Mesenchymal stem cell (in vitro differentiated cells and primary cell): ENCODE measurements around the gene TAT.
"Not testable (repeated sequence)": the region's sequence is repeated elsewhere in the genome, so short reads cannot be mapped to it uniquely, and the experiment has no call there.

Experiments used
- DNase-seq: peaks from one replicate; pipeline ENCODE4 v3.0.0-alpha.2; 2013
- H2AFZ ChIP-seq: one replicate; pipeline ENCODE4 v1.6.1; 2013; ENCODE audit warnings: low read depth, mild to moderate bottlenecking, control low read depth, inconsistent platforms, low read length, moderate library complexity
- H2AK5ac ChIP-seq: 2 replicates; pipeline ENCODE4 v1.6.1; 2013; ENCODE audit warnings: low read length, moderate library complexity, mild to moderate bottlenecking, inconsistent platforms; ENCODE audit not compliant: severe bottlenecking
- H2BK120ac ChIP-seq: one replicate; pipeline ENCODE4 v1.6.1; 2013; ENCODE audit warnings: low read depth, mild to moderate bottlenecking, inconsistent platforms, low read length, moderate library complexity
- H2BK12ac ChIP-seq, 2 experiments: one replicate each; pipeline ENCODE4 v1.6.1; 2013; ENCODE audit warnings: inconsistent platforms in 2 of 2, low read length in 2 of 2, mild to moderate bottlenecking in 2 of 2, moderate library complexity in 2 of 2, control low read depth in 1 of 2
- H2BK15ac ChIP-seq: one replicate; pipeline ENCODE4 v1.6.1; 2013; ENCODE audit warnings: mild to moderate bottlenecking, low read depth, inconsistent platforms; ENCODE audit not compliant: poor library complexity, severe bottlenecking
- H2BK5ac ChIP-seq: 2 replicates; pipeline ENCODE4 v1.6.1; 2013; ENCODE audit warnings: low read depth, mild to moderate bottlenecking, low read length, control low read depth, inconsistent platforms; ENCODE audit not compliant: poor library complexity, severe bottlenecking
- H3K14ac ChIP-seq, 2 experiments: one replicate each; pipeline ENCODE4 v1.6.1; 2013; ENCODE audit warnings: inconsistent platforms in 2 of 2, low read length in 2 of 2, control low read depth in 1 of 2, mild to moderate bottlenecking in 1 of 2, moderate library complexity in 1 of 2
- H3K18ac ChIP-seq, 2 experiments: one replicate each; pipeline ENCODE4 v1.6.1; 2013; ENCODE audit warnings: inconsistent platforms in 2 of 2, low read length in 2 of 2, control low read depth in 1 of 2, low read depth in 1 of 2, mild to moderate bottlenecking in 1 of 2
- H3K23ac ChIP-seq, 2 experiments: one replicate each; pipeline ENCODE4 v1.6.1; 2013; ENCODE audit warnings: inconsistent platforms in 2 of 2, low read length in 2 of 2, mild to moderate bottlenecking in 2 of 2, moderate library complexity in 2 of 2, control low read depth in 1 of 2
- H3K27ac ChIP-seq: 2 replicates; pipeline ENCODE4 v1.5.1; 2013; ENCODE audit warnings: mild to moderate bottlenecking, moderate library complexity, low read length, control low read depth, inconsistent platforms; ENCODE audit not compliant: poor library complexity, severe bottlenecking
- H3K27me3 ChIP-seq, 2 experiments: 2 replicates each; pipeline versions ENCODE4 v1.6.1 to v1.7.0; 2013; ENCODE audit warnings: low read length in 2 of 2, mild to moderate bottlenecking in 2 of 2, moderate library complexity in 2 of 2, control low read depth in 1 of 2, inconsistent platforms in 1 of 2; ENCODE audit not compliant: control insufficient read depth in 1 of 2, insufficient read depth in 1 of 2
- H3K36me3 ChIP-seq, 2 experiments: 2 replicates each; pipeline versions ENCODE4 v1.6.1 to v1.7.0; 2013; ENCODE audit warnings: low read length in 2 of 2, control low read depth in 1 of 2, inconsistent platforms in 1 of 2, low read depth in 1 of 2, mild to moderate bottlenecking in 1 of 2; ENCODE audit not compliant: insufficient read depth in 2 of 2, control insufficient read depth in 1 of 2
- H3K4ac ChIP-seq, 2 experiments: one replicate each; pipeline ENCODE4 v1.6.1; 2013; ENCODE audit warnings: inconsistent platforms in 2 of 2, low read length in 2 of 2, mild to moderate bottlenecking in 2 of 2, moderate library complexity in 2 of 2, control low read depth in 1 of 2, low read depth in 1 of 2
- H3K4me1 ChIP-seq: 2 replicates; pipeline ENCODE4 v1.6.1; 2013; ENCODE audit warnings: low read depth, low read length, control low read depth; ENCODE audit not compliant: control insufficient read depth, insufficient read depth
- H3K4me2 ChIP-seq: 2 replicates; pipeline ENCODE4 v1.6.1; 2013; ENCODE audit warnings: low read length, mild to moderate bottlenecking, inconsistent platforms; ENCODE audit not compliant: poor library complexity, severe bottlenecking
- H3K4me3 ChIP-seq, 2 experiments: 2 replicates each; pipeline versions ENCODE4 v1.5.1 to v1.7.0; 2013; ENCODE audit warnings: low read length in 2 of 2, mild to moderate bottlenecking in 2 of 2, control low read depth in 1 of 2, low read depth in 1 of 2; ENCODE audit not compliant: insufficient read depth in 1 of 2
- H3K79me1 ChIP-seq: replicated peaks from 2 replicates; pipeline ENCODE4 v1.6.1; 2013; ENCODE audit warnings: mild to moderate bottlenecking, control low read depth, low read length, inconsistent platforms; ENCODE audit not compliant: poor library complexity, severe bottlenecking
- H3K9ac ChIP-seq: 2 replicates; pipeline ENCODE4 v1.7.0; 2013; ENCODE audit warnings: mild to moderate bottlenecking, low read length, moderate library complexity
- H3K9me3 ChIP-seq: 2 replicates; pipeline ENCODE4 v1.7.0; 2013; ENCODE audit warnings: mild to moderate bottlenecking, low read length; ENCODE audit not compliant: control insufficient read depth
- H4K8ac ChIP-seq: one replicate; pipeline ENCODE4 v1.6.1; 2013; ENCODE audit warnings: inconsistent platforms, mild to moderate bottlenecking, low read length, moderate library complexity
- H4K91ac ChIP-seq: one replicate; pipeline ENCODE4 v1.6.1; 2013; ENCODE audit warnings: mild to moderate bottlenecking, low read length, inconsistent platforms
- WGBS: methylation state at CpG from one replicate; pipeline ENCODE4 v1.1.7; 2013; ENCODE audit warnings: mixed read lengths; 5-methylcytosine and 5-hydroxymethylcytosine counted together

The TAT gene

GRCh38 chr16:71584543-71585317 is 7.8 kb upstream of the TAT start:
- Histone ChIP-seq H2BK120ac (no peak overlapping the region), H3K23ac (no peak overlapping the region), H3K14ac (no peak overlapping the region), H2BK15ac (no peak overlapping the region), H2AK5ac (no peak overlapping the region), H3K79me1 (no peaks in the 10 kb centered on the region), H3K4me3 (no peak overlapping the region), H3K18ac (no peak overlapping the region), H3K36me3 (no peaks in the 10 kb centered on the region), H3K9ac (no peak overlapping the region), H3K27me3 (peaks cover 7 to 23% of the 10 kb centered on the region in 2 experiments), H3K4me2 (no peak overlapping the region), H2AFZ (no peak overlapping the region), H4K91ac (no peak overlapping the region), H3K27ac (no peak overlapping the region), H2BK5ac (no peak overlapping the region), H4K8ac (no peak overlapping the region), H3K9me3 (peaks cover 6% of the 10 kb centered on the region), H3K4me1 (no peaks in the 10 kb centered on the region), H3K4ac (no peak overlapping the region), H2BK12ac (no peak overlapping the region)
- WGBS: 90% methylated on average over 3 of the region's 3 CpGs
- no peak for DNase-seq

- peaks cover 12 to 20% of the 10 kb centered on the region in 2 experiments for H3K27me3 ChIP-seq
- not testable (repeated sequence) for H3K4me1 ChIP-seq
Measured at GRCh38 chr16:71582553-71582848, 5.6 kb upstream of the TAT start.

GRCh38 chr16:71574702-71575101 is 2.2 kb downstream of the TAT start:
- no peak overlapping the region for H3K4ac ChIP-seq
- no peaks in the 10 kb centered on the region for H3K9me3 ChIP-seq
- H2BK12ac ChIP-seq: no peak overlapping the region
- no peak overlapping the region for H3K23ac ChIP-seq
- H3K4me3 ChIP-seq: no peak overlapping the region
- no peak overlapping the region for H2AFZ ChIP-seq
- H4K8ac ChIP-seq: no peak overlapping the region
- H3K14ac ChIP-seq: no peak overlapping the region
- H3K27ac ChIP-seq: no peak overlapping the region
- no peak overlapping the region for H4K91ac ChIP-seq
- H3K18ac ChIP-seq: no peak overlapping the region
- no peak overlapping the region for H3K4me2 ChIP-seq
- H3K36me3 ChIP-seq: no peaks in the 10 kb centered on the region
- H3K4me1 ChIP-seq: no peaks in the 10 kb centered on the region
- H3K27me3 ChIP-seq: peaks cover 18 to 22% of the 10 kb centered on the region in 2 experiments
- no peak overlapping the region for H3K9ac ChIP-seq
- H2BK15ac ChIP-seq: no peak overlapping the region
- H2AK5ac ChIP-seq: no peak overlapping the region
- no peak overlapping the region for H2BK5ac ChIP-seq
- DNase-seq: no peak
- no peak overlapping the region for H2BK120ac ChIP-seq
- no peaks in the 10 kb centered on the region for H3K79me1 ChIP-seq

More at GRCh38 chr16:71582553-71582848, 5.6 kb upstream of the TAT start:
- H4K91ac ChIP-seq, H3K9me3 ChIP-seq, H2AK5ac ChIP-seq, H3K9ac ChIP-seq, H3K18ac ChIP-seq, H3K4me2 ChIP-seq, H2BK15ac ChIP-seq, H2BK5ac ChIP-seq, H2BK12ac ChIP-seq, H2BK120ac ChIP-seq, H3K36me3 ChIP-seq, DNase-seq, H3K23ac ChIP-seq, H4K8ac ChIP-seq, H3K27ac ChIP-seq, H3K4me3 ChIP-seq, H2AFZ ChIP-seq, H3K14ac ChIP-seq, H3K79me1 ChIP-seq, H3K4ac ChIP-seq: not testable (repeated sequence)
- 74% methylated on average over 3 of the region's 5 CpGs for WGBS

- no peak overlapping the region for H3K23ac ChIP-seq
- no peaks in the 10 kb centered on the region for H3K36me3 ChIP-seq
- H3K9ac ChIP-seq: no peak overlapping the region
- H3K4ac ChIP-seq: no peak overlapping the region
- H2AFZ ChIP-seq: no peak overlapping the region
- no peak overlapping the region for H3K4me3 ChIP-seq
- H4K91ac ChIP-seq: no peak overlapping the region
- peaks cover 18 to 22% of the 10 kb centered on the region in 2 experiments for H3K27me3 ChIP-seq
- no peaks in the 10 kb centered on the region for H3K79me1 ChIP-seq
- DNase-seq: no peak
- WGBS: 86% methylated on average over 5 of the region's 5 CpGs
- no peak overlapping the region for H2BK5ac ChIP-seq
- no peak overlapping the region for H4K8ac ChIP-seq
- H2BK15ac ChIP-seq: no peak overlapping the region
- no peak overlapping the region for H3K27ac ChIP-seq
- no peak overlapping the region for H2AK5ac ChIP-seq
- H3K4me1 ChIP-seq: no peaks in the 10 kb centered on the region
- H3K4me2 ChIP-seq: no peak overlapping the region
- no peak overlapping the region for H2BK120ac ChIP-seq
- H3K14ac ChIP-seq: no peak overlapping the region
- no peak overlapping the region for H2BK12ac ChIP-seq
- H3K9me3 ChIP-seq: no peaks in the 10 kb centered on the region
- H3K18ac ChIP-seq: no peak overlapping the region
Measured at GRCh38 chr16:71573387-71574094, 3.4 kb downstream of the TAT start.
